IMR-90 (cell line): ENCODE results near the gene SVIL. TPM values are rescaled to one million over a fixed set of nuclear protein-coding genes. Genes with fewer than 3 reads are reported as not detected.

Experiments
- ATAC-seq: fragments of 200-7000 bp; cut with Tn5 transposase; 2 replicates; pipeline ENCODE4 v1.9.1; 2020; ENCODE audit warnings: low read depth, mild to moderate bottlenecking, moderate library complexity
- BruUV-seq: library from RNA; stranded (reverse); fragments of 400-500 nt; replicated peaks from 2 replicates; lab custom pipeline; 2021; lab: Mats Ljungman, UMichigan
- CTCF ChIA-PET: fragments of 300-600 bp; formaldehyde crosslinking; extraction: SDS; loops from one replicate; lab custom pipeline; 2021; ENCODE audit warnings: antibody characterized with exemption; lab: Yijun Ruan, JAX
- POLR2A ChIA-PET: fragments of 300-600 bp; sonication (Branson Sonifier 250); formaldehyde crosslinking; loops from one replicate; lab custom pipeline; 2022; ENCODE audit warnings: antibody characterized with exemption; ENCODE audit not compliant: unreplicated experiment; lab: Charles Lee
- DNase-seq: peaks from one replicate; pipeline ENCODE4 v3.0.0; 2013
- H2AFZ ChIP-seq: replicated peaks from 2 replicates; pipeline ENCODE3; 2013; ENCODE audit warnings: low read length, mild to moderate bottlenecking; ENCODE audit not compliant: poor library complexity
- H2AK5ac ChIP-seq: 2 replicates; pipeline ENCODE4 v1.6.1; 2013; ENCODE audit warnings: low read depth, low read length, inconsistent platforms
- H2AK9ac ChIP-seq: replicated peaks from 2 replicates; pipeline ENCODE3; 2013; ENCODE audit warnings: mild to moderate bottlenecking, low read depth, low read length, moderate library complexity; ENCODE audit not compliant: poor library complexity
- H2BK120ac ChIP-seq: 2 replicates; pipeline ENCODE4 v1.6.1; 2013; ENCODE audit warnings: low read depth, low read length, inconsistent platforms
- H2BK15ac ChIP-seq: 3 replicates; pipeline ENCODE4 v1.6.1; 2013; ENCODE audit warnings: low read depth, low read length, inconsistent platforms
- H2BK20ac ChIP-seq: 2 replicates; pipeline ENCODE4 v1.6.1; 2013; ENCODE audit warnings: low read depth, mild to moderate bottlenecking, inconsistent platforms, low read length, moderate library complexity
- H2BK5ac ChIP-seq: 2 replicates; pipeline ENCODE4 v1.6.1; 2013; ENCODE audit warnings: mild to moderate bottlenecking, low read depth, low read length, inconsistent platforms; ENCODE audit not compliant: poor library complexity, severe bottlenecking
- H3K14ac ChIP-seq: replicated peaks from 2 replicates; pipeline ENCODE4 v1.6.1; 2013; ENCODE audit warnings: low read depth, low read length, inconsistent platforms
- H3K18ac ChIP-seq: 2 replicates; pipeline ENCODE4 v1.6.1; 2013; ENCODE audit warnings: low read depth, low read length, control low read depth
- H3K23ac ChIP-seq: 2 replicates; pipeline ENCODE4 v1.6.1; 2013; ENCODE audit warnings: low read depth, low read length, inconsistent platforms
- H3K27ac ChIP-seq: 2 replicates; pipeline ENCODE4 v1.5.1; 2013; ENCODE audit warnings: mild to moderate bottlenecking, control low read depth, low read length; ENCODE audit not compliant: insufficient read depth
- H3K27me3 ChIP-seq: 2 replicates; pipeline ENCODE4 v1.6.1; 2013; ENCODE audit warnings: low read length; ENCODE audit not compliant: control insufficient read depth, insufficient read depth
- H3K36me3 ChIP-seq: 2 replicates; pipeline ENCODE4 v1.6.1; 2013; ENCODE audit warnings: low read length, mixed read lengths; ENCODE audit not compliant: control insufficient read depth, insufficient read depth
- H3K4ac ChIP-seq: 2 replicates; pipeline ENCODE4 v1.6.1; 2013; ENCODE audit warnings: low read depth, low read length, inconsistent platforms
- H3K4me1 ChIP-seq: 2 replicates; pipeline ENCODE4 v1.6.1; 2013; ENCODE audit warnings: low read length, mixed read lengths; ENCODE audit not compliant: control insufficient read depth, insufficient read depth
- H3K4me2 ChIP-seq: 2 replicates; pipeline ENCODE4 v1.6.1; 2013; ENCODE audit warnings: low read depth, mild to moderate bottlenecking, control low read depth, low read length, moderate library complexity
- H3K4me3 ChIP-seq: 2 replicates; pipeline ENCODE4 v1.5.1; 2013; ENCODE audit warnings: low read depth, mild to moderate bottlenecking, control low read depth, low read length, moderate library complexity; ENCODE audit not compliant: insufficient read depth
- H3K56ac ChIP-seq: 2 replicates; pipeline ENCODE4 v1.6.1; 2013; ENCODE audit warnings: low read length, inconsistent platforms; ENCODE audit not compliant: insufficient read depth; ENCODE audit errors: extremely low read depth
- H3K79me1 ChIP-seq, 2 experiments: 2 replicates each; pipeline ENCODE4 v1.6.1; 2013; ENCODE audit warnings: low read length in 2 of 2, inconsistent platforms in 1 of 2, low read depth in 1 of 2
- H3K9ac ChIP-seq: 2 replicates; pipeline ENCODE4 v1.6.1; 2013; ENCODE audit warnings: low read depth, low read length, control low read depth
- H3K9me1 ChIP-seq: 2 replicates; pipeline ENCODE4 v1.6.1; 2013; ENCODE audit warnings: low read length, inconsistent platforms; ENCODE audit not compliant: insufficient read depth
- H3K9me3 ChIP-seq: 2 replicates; pipeline ENCODE4 v1.6.1; 2013; ENCODE audit warnings: low read length; ENCODE audit not compliant: control insufficient read depth, insufficient read depth
- H4K20me1 ChIP-seq: 2 replicates; pipeline ENCODE4 v1.6.1; 2013; ENCODE audit warnings: low read length, inconsistent platforms; ENCODE audit not compliant: insufficient read depth
- H4K5ac ChIP-seq: 2 replicates; pipeline ENCODE4 v1.6.1; 2013; ENCODE audit warnings: mild to moderate bottlenecking, low read depth, low read length, control low read depth
- H4K8ac ChIP-seq, 2 experiments: 2 replicates each; pipeline ENCODE4 v1.6.1; 2013; ENCODE audit warnings: low read depth in 2 of 2, low read length in 2 of 2, control low read depth in 1 of 2, inconsistent platforms in 1 of 2
- H4K91ac ChIP-seq: 2 replicates; pipeline ENCODE4 v1.6.1; 2013; ENCODE audit warnings: low read depth, low read length, inconsistent platforms; ENCODE audit not compliant: insufficient read depth
- BHLHE40 ChIP-seq: fragments of 150-350 bp; IDR thresholded peaks from 2 replicates; pipeline ENCODE4 v1.6.1; 2016; ENCODE audit warnings: mild to moderate bottlenecking, low read depth, low read length
- CEBPB ChIP-seq: IDR thresholded peaks from 2 replicates; pipeline ENCODE4 v1.6.1; 2012; ENCODE audit warnings: low read depth, low read length, improper control_type of control experiment
- CHD1 ChIP-seq: IDR thresholded peaks from 2 replicates; pipeline ENCODE4 v1.6.1; 2012; ENCODE audit warnings: low read depth, low read length, improper control_type of control experiment
- FOS ChIP-seq: fragments of 150-350 bp; IDR thresholded peaks from 2 replicates; pipeline ENCODE4 v1.6.1; 2016; ENCODE audit warnings: low read depth, low read length
- MAFK ChIP-seq: IDR thresholded peaks from 2 replicates; pipeline ENCODE4 v1.6.1; 2012; ENCODE audit warnings: low read depth, low read length, improper control_type of control experiment
- MAZ ChIP-seq: IDR thresholded peaks from 2 replicates; pipeline ENCODE4 v1.6.1; 2012; ENCODE audit warnings: low read depth, mild to moderate bottlenecking, low read length, improper control_type of control experiment, moderate library complexity, borderline replicate concordance
- NFE2L2 ChIP-seq: fragments of 150-350 bp; IDR thresholded peaks from 2 replicates; pipeline ENCODE4 v1.6.1; 2016; ENCODE audit warnings: low read depth, mild to moderate bottlenecking, low read length
- POLR2A ChIP-seq: IDR thresholded peaks from 2 replicates; pipeline ENCODE4 v1.6.1; 2012; ENCODE audit warnings: mild to moderate bottlenecking, low read depth, low read length
- RAD21 ChIP-seq: IDR thresholded peaks from 2 replicates; pipeline ENCODE4 v1.6.1; 2012; ENCODE audit warnings: low read length, improper control_type of control experiment
- RCOR1 ChIP-seq: IDR thresholded peaks from 2 replicates; pipeline ENCODE4 v1.6.1; 2012; ENCODE audit warnings: mild to moderate bottlenecking, low read length, improper control_type of control experiment; ENCODE audit not compliant: insufficient replicate concordance
- RFX5 ChIP-seq: IDR thresholded peaks from 2 replicates; pipeline ENCODE4 v1.8.0; 2012; ENCODE audit warnings: low read depth, mild to moderate bottlenecking, low read length, moderate library complexity
- SMC3 ChIP-seq: fragments of 150-350 bp; IDR thresholded peaks from 2 replicates; pipeline ENCODE4 v1.6.1; 2016; ENCODE audit warnings: low read depth, mild to moderate bottlenecking, antibody characterized with exemption, low read length, moderate library complexity
- dilution Hi-C: fragments of 300-500 bp; cut with HindIII; formaldehyde crosslinking; loops from one replicate; pipeline ENCODE4 v1.14.3; 2018; ENCODE audit warnings: low sequenced_read_pairs; ENCODE audit not compliant: unreplicated experiment
- in situ Hi-C: fragments of 300-500 bp; cut with MboI; formaldehyde crosslinking; loops from 3 replicates; pipeline ENCODE4 v1.14.3; 2019; ENCODE audit warnings: low sequenced_read_pairs, inconsistent platforms, mixed read lengths
- intact Hi-C: fragments of 100-400 bp; cut with micrococcal nuclease; formaldehyde crosslinking; loops from 2 replicates; pipeline ENCODE4 v1.10.0; 2022
- polyA plus RNA-seq, 3 experiments: library from polyadenylated mRNA; depleted of rRNA; stranded (reverse); fragments of >200 nt; gene quantifications; 2 replicates each; pipeline ENCODE4 v1.2.3, GENCODE V29; 2012; ENCODE audit warnings: low replicate concordance in 1 of 3
- total RNA-seq: library from RNA; depleted of rRNA; stranded (reverse); fragments of >200 nt; gene quantifications from 2 replicates; pipeline ENCODE4 v1.2.3, GENCODE V29; 2012
- TF ChIP-seq, protein P1 (sequence below): fragments of 150-350 bp; IDR thresholded peaks from 2 replicates; pipeline ENCODE4 v1.6.1; 2016; ENCODE audit warnings: low read depth, mild to moderate bottlenecking, low read length, moderate library complexity, borderline replicate concordance
- TF ChIP-seq, protein P2 (sequence below): conservative IDR thresholded peaks from 2 replicates; pipeline ENCODE4 v1.5.1; 2012; ENCODE audit warnings: mild to moderate bottlenecking, low read depth, low read length, improper control_type of control experiment

The SVIL gene
- total and polyA plus RNA-seq, 2 of the 4 experiments (the other 2 are of a cell fraction), result 11.5 to 11.6 TPM

DNA sequence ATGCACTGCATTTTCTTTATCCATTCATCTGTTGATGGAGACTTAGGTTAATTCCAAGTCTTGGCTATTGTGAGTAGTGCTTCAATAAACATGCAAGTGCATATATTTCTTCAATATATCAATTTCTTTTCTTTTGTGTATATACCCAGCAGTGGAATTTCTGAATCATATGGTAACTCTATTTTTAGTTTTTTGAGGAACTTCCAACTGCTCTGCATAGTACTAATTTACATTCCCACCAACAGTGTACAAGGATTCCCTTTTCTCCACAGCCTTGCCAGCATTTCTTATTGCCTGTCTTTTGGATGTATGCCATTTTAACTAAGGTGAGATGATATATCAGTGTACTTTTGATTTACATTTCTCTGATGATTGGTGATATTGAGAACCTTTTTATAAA lies 200.7 kb downstream of the SVIL start:
- no peak for ATAC-seq

More for the DNA sequence above, 200.7 kb downstream of the SVIL start:
- Histone ChIP-seq H3K27me3 (no peaks in the 10 kb centered on the region), H3K9me1 (no peaks in the 10 kb centered on the region), H4K8ac (no peak overlapping the region), H3K9ac (no peak overlapping the region), H3K4me3 (no peak overlapping the region), H3K18ac (no peak overlapping the region), H3K27ac (no peak overlapping the region), H3K36me3 (no peaks in the 10 kb centered on the region; the same call in 1 of the 2 replicates), H3K4ac (no peak overlapping the region), H3K79me1 (peaks cover 10 to 52% of the 10 kb centered on the region in 2 experiments; a peak in 3 of 4 replicates), H3K4me1 (peaks cover 2% of the 10 kb centered on the region; the same call in 1 of the 2 replicates), H2BK5ac (no peak overlapping the region), H2AK9ac (no peak overlapping the region), H2BK120ac (no peak overlapping the region), H4K5ac (no peak overlapping the region), H2BK15ac (no peak overlapping the region), H3K14ac (no peak overlapping the region), H4K91ac (no peak overlapping the region), H2AK5ac (no peak overlapping the region), H3K23ac (no peak overlapping the region), H4K20me1 (peaks cover 21% of the 10 kb centered on the region), H2AFZ (no peak overlapping the region), H3K4me2 (no peak overlapping the region), H3K9me3 (peaks cover 10% of the 10 kb centered on the region), H2BK20ac (no peak overlapping the region), H3K56ac (no peak overlapping the region)
- BruUV-seq, result no TSS peak
- ChIA-PET CTCF (no interaction called here), POLR2A (no interaction called here)
- TF ChIP-seq SMC3 (no peak), MAFK (no peak), RAD21 (no peak), NFE2L2 (no peak), BHLHE40 (no peak), MAZ (no peak), CEBPB (no peak), CHD1 (no peak), POLR2A (no peak), RCOR1 (no peak), RFX5 (no peak), FOS (no peak)
- TF ChIP-seq, protein P1, sequence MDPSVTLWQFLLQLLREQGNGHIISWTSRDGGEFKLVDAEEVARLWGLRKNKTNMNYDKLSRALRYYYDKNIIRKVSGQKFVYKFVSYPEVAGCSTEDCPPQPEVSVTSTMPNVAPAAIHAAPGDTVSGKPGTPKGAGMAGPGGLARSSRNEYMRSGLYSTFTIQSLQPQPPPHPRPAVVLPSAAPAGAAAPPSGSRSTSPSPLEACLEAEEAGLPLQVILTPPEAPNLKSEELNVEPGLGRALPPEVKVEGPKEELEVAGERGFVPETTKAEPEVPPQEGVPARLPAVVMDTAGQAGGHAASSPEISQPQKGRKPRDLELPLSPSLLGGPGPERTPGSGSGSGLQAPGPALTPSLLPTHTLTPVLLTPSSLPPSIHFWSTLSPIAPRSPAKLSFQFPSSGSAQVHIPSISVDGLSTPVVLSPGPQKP, result no peak
- TF ChIP-seq, protein P2, sequence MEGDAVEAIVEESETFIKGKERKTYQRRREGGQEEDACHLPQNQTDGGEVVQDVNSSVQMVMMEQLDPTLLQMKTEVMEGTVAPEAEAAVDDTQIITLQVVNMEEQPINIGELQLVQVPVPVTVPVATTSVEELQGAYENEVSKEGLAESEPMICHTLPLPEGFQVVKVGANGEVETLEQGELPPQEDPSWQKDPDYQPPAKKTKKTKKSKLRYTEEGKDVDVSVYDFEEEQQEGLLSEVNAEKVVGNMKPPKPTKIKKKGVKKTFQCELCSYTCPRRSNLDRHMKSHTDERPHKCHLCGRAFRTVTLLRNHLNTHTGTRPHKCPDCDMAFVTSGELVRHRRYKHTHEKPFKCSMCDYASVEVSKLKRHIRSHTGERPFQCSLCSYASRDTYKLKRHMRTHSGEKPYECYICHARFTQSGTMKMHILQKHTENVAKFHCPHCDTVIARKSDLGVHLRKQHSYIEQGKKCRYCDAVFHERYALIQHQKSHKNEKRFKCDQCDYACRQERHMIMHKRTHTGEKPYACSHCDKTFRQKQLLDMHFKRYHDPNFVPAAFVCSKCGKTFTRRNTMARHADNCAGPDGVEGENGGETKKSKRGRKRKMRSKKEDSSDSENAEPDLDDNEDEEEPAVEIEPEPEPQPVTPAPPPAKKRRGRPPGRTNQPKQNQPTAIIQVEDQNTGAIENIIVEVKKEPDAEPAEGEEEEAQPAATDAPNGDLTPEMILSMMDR, result no peak
- intact Hi-C loops, result no loop called here
- in situ Hi-C loops, result no loop called here
- DNase-seq, result peak; percentile 30
- dilution Hi-C loops, result no loop called here
